A673 (cell line): ENCODE data around the gene CCDC92. TPM values are rescaled to one million over a fixed set of nuclear protein-coding genes. Genes with fewer than 3 reads are reported as not detected.

Experiments
- BruUV-seq: library from RNA; stranded (reverse); fragments of 400-500 nt; replicated peaks from 2 replicates; lab custom pipeline; 2021; lab: Mats Ljungman, UMichigan
- CTCF ChIA-PET: fragments of 300-600 bp; sonication (Branson Sonifier 250); formaldehyde crosslinking; loops from one replicate; lab custom pipeline; 2022; ENCODE audit warnings: antibody characterized with exemption; lab: Charles Lee
- POLR2A ChIA-PET: fragments of 300-600 bp; sonication (Branson Sonifier 250); formaldehyde crosslinking; loops from one replicate; lab custom pipeline; 2022; ENCODE audit warnings: antibody characterized with exemption; ENCODE audit not compliant: low non-redundant PET; lab: Charles Lee
- DNase-seq: peaks from one replicate; pipeline ENCODE4 v3.0.0-alpha.2; 2015; ENCODE audit warnings: low spot score
- H3K27ac ChIP-seq: fragments of 200-600 bp; sonication (generic); 2 replicates; pipeline ENCODE4 v1.5.1; 2016; ENCODE audit warnings: mixed run types, low read depth, mild to moderate bottlenecking, mixed read lengths, antibody characterized with exemption, low read length; ENCODE audit not compliant: poor library complexity, severe bottlenecking
- H3K27me3 ChIP-seq: fragments of 200-600 bp; sonication (generic); replicated peaks from 2 replicates; pipeline ENCODE4 v1.6.1; 2017; ENCODE audit warnings: mixed run types, low read depth, mild to moderate bottlenecking, mixed read lengths, antibody characterized with exemption, low read length; ENCODE audit not compliant: insufficient read depth, poor library complexity
- H3K36me3 ChIP-seq: fragments of 200-600 bp; sonication (generic); 2 replicates; pipeline ENCODE4 v1.6.1; 2016; ENCODE audit warnings: mixed run types, mild to moderate bottlenecking, mixed read lengths, antibody characterized with exemption, low read length; ENCODE audit not compliant: insufficient read depth, poor library complexity, severe bottlenecking
- H3K4me1 ChIP-seq: fragments of 200-600 bp; sonication (generic); 2 replicates; pipeline ENCODE4 v1.6.1; 2017; ENCODE audit warnings: mixed run types, mild to moderate bottlenecking, mixed read lengths, antibody characterized with exemption, low read length; ENCODE audit not compliant: insufficient read depth, poor library complexity, severe bottlenecking
- H3K4me3 ChIP-seq: fragments of 200-600 bp; sonication (generic); 2 replicates; pipeline ENCODE4 v1.5.1; 2016; ENCODE audit warnings: low read depth, mixed run types, mild to moderate bottlenecking, mixed read lengths, low read length; ENCODE audit not compliant: poor library complexity, severe bottlenecking
- H3K9me3 ChIP-seq: fragments of 200-600 bp; sonication (generic); 2 replicates; pipeline ENCODE4 v1.6.1; 2016; ENCODE audit warnings: mixed run types, low read depth, mild to moderate bottlenecking, mixed read lengths, antibody characterized with exemption, low read length; ENCODE audit not compliant: poor library complexity, severe bottlenecking
- CTCF ChIP-seq: fragments of 300-800, 200-600 bp; sonication (generic); conservative IDR thresholded peaks from 2 replicates; pipeline ENCODE4 v1.5.1; 2017; ENCODE audit warnings: low read depth, mild to moderate bottlenecking, antibody characterized with exemption, low read length, moderate library complexity, mixed read lengths
- EZH2 ChIP-seq: fragments of 200-600 bp; sonication (generic); IDR thresholded peaks from 2 replicates; pipeline ENCODE4 v1.6.1; 2017; ENCODE audit warnings: borderline replicate concordance, low read depth, mild to moderate bottlenecking, mixed read lengths, antibody characterized with exemption, low read length; ENCODE audit not compliant: poor library complexity, severe bottlenecking
- intact Hi-C: fragments of 100-400 bp; cut with micrococcal nuclease; formaldehyde crosslinking; loops from one replicate; pipeline ENCODE4 v1.10.0; 2022; ENCODE audit not compliant: unreplicated experiment
- total RNA-seq: library from RNA; stranded (reverse); gene quantifications from 2 replicates; pipeline ENCODE4 v1.2.3, GENCODE V29; 2021

Gene CCDC92
- total RNA-seq, 1 experiment from 2014 or later: 28.7 TPM

GRCh38 chr12:123919980-123920360 is 52.7 kb downstream of the CCDC92 start:
- Histone ChIP-seq H3K4me3 (no peak overlapping the region), H3K27ac (no peak overlapping the region), H3K9me3 (no peaks in the 10 kb centered on the region), H3K4me1 (no peaks in the 10 kb centered on the region), H3K27me3 (no peaks in the 10 kb centered on the region), H3K36me3 (no peaks in the 10 kb centered on the region)
- no peak for DNase-seq
- TF ChIP-seq CTCF (no peak), EZH2 (no peak)
- intact Hi-C loops: no loop called here
- ChIA-PET CTCF (no interaction called here), POLR2A (no interaction called here)
- no TSS peak for BruUV-seq

- CTCF ChIA-PET: interaction anchor here (0.5 kb wide), 1 partner anchor 12 kb away, joined by 3 read pairs; no protein-coding TSS in a partner anchor
- H3K27me3 ChIP-seq: no peaks in the 10 kb centered on the region
- no peak for TF ChIP-seq CTCF
- TF ChIP-seq EZH2: no peak
- no peak overlapping the region for H3K4me3 ChIP-seq
- no peak overlapping the region for H3K27ac ChIP-seq
- H3K9me3 ChIP-seq: no peaks in the 10 kb centered on the region
- no peaks in the 10 kb centered on the region for H3K4me1 ChIP-seq
- POLR2A ChIA-PET: no interaction called here
- no TSS peak for BruUV-seq
- DNase-seq: no peak
- intact Hi-C loops: no loop called here
- H3K36me3 ChIP-seq: no peaks in the 10 kb centered on the region
Observed at GRCh38 chr12:123917337-123917850, 55.2 kb downstream of the CCDC92 start.

- no peak overlapping the region for H3K4me3 ChIP-seq
- ChIA-PET POLR2A (no interaction called here), CTCF (no interaction called here)
- no peaks in the 10 kb centered on the region for H3K27me3 ChIP-seq
- TF ChIP-seq EZH2 (no peak), CTCF (no peak)
- intact Hi-C loops: no loop called here
- BruUV-seq: no TSS peak
- H3K9me3 ChIP-seq: no peaks in the 10 kb centered on the region
- no peaks in the 10 kb centered on the region for H3K36me3 ChIP-seq
- no peaks in the 10 kb centered on the region for H3K4me1 ChIP-seq
- H3K27ac ChIP-seq: no peak overlapping the region
- no peak for DNase-seq
Observed at GRCh38 chr12:123916729-123917128, 55.9 kb downstream of the CCDC92 start.
